NT2/D1 (cell line): Measurements from ENCODE around the gene DTD1.

Experiments
- YY1 ChIP-seq: IDR thresholded peaks from 2 replicates; pipeline ENCODE4 v1.6.1; 2011; ENCODE audit not compliant: insufficient read length, insufficient read depth
- ZNF274 ChIP-seq: IDR thresholded peaks from 2 replicates; pipeline ENCODE4 v1.6.1; 2011; ENCODE audit warnings: mild to moderate bottlenecking, low read depth, low read length

DNA sequence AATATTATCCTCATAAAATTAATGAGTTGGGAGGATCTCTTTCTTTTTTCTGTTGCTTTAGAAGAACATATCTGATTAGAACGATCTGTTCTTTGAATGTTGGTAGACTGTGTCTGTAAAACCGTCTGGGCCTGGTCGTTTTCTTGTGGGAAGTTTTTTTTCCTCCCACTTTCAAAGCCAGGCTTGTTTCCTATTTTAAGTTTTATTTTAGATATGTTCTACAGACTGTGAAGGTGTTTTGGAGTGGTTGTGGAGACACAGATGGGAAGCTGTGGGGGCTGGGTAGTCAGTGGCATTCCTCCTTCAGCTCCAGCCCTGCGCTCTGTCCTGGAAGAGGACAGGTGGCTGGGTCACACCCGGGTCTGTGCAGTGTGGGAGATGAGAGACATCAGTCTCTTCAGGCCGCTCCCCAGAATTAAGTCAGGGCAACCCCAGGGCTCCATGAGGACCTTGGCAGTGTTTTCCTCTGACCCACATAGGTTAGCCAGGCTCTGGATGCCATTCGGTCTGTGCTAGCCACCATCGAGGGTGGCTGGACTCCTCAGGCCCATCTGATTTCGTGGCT lies 133.8 kb downstream of the DTD1 start:
- TF ChIP-seq ZNF274: no peak
- TF ChIP-seq YY1: no peak
